DND-41 (cell line): ENCODE measurements around the gene AP2M1.

Source experiments
- ATAC-seq: fragments of 200-7000 bp; cut with Tn5 transposase; 3 replicates; pipeline ENCODE4 v1.9.1; 2021; ENCODE audit warnings: low read depth; ENCODE audit not compliant: insufficient read depth
- DNase-seq: peaks from one replicate; pipeline ENCODE4 v3.0.0-alpha.2; 2020
- H2AFZ ChIP-seq: 2 replicates; pipeline ENCODE4 v1.6.0; 2012; ENCODE audit warnings: low read depth, low read length
- H3K27ac ChIP-seq: 2 replicates; pipeline ENCODE4 v1.5.1; 2012; ENCODE audit warnings: low read length, inconsistent platforms
- H3K27me3 ChIP-seq: fragments of 200-600 bp; sonication (generic); 2 replicates; pipeline ENCODE4 v1.6.0; 2012; ENCODE audit warnings: low read length, mild to moderate bottlenecking, inconsistent platforms; ENCODE audit not compliant: insufficient read depth, poor library complexity
- H3K36me3 ChIP-seq: 2 replicates; pipeline ENCODE4 v1.5.1; 2012; ENCODE audit warnings: low read length, inconsistent platforms; ENCODE audit not compliant: insufficient read depth
- H3K4me1 ChIP-seq: 2 replicates; pipeline ENCODE4 v1.5.1; 2012; ENCODE audit warnings: mild to moderate bottlenecking, low read length; ENCODE audit not compliant: insufficient read depth
- H3K4me2 ChIP-seq: 2 replicates; pipeline ENCODE4 v1.6.0; 2012; ENCODE audit warnings: mild to moderate bottlenecking, moderate library complexity, low read length, inconsistent platforms; ENCODE audit not compliant: insufficient read depth
- H3K4me3 ChIP-seq, 2 experiments: fragments of 200-600 bp in 1 of 2; shearing (Covaris generic) in 1 of 2; 2 replicates each; pipeline ENCODE4 v1.5.1; 2012 to 2016; ENCODE audit warnings: inconsistent platforms in 2 of 2, low read length in 2 of 2, mild to moderate bottlenecking in 2 of 2, low read depth in 1 of 2, moderate library complexity in 1 of 2
- H3K79me2 ChIP-seq: 2 replicates; pipeline ENCODE4 v1.6.0; 2012; ENCODE audit warnings: low read length, inconsistent platforms; ENCODE audit not compliant: insufficient read depth
- H3K9ac ChIP-seq: 2 replicates; pipeline ENCODE4 v1.6.0; 2012; ENCODE audit warnings: low read depth, mild to moderate bottlenecking, inconsistent platforms, low read length, moderate library complexity
- H3K9me3 ChIP-seq: 2 replicates; pipeline ENCODE4 v1.5.1; 2012; ENCODE audit warnings: low read length, moderate library complexity, mild to moderate bottlenecking, inconsistent platforms; ENCODE audit not compliant: insufficient read depth, severe bottlenecking
- H4K20me1 ChIP-seq: 2 replicates; pipeline ENCODE4 v1.6.0; 2012; ENCODE audit warnings: low read length; ENCODE audit not compliant: insufficient read depth
- EZH2 ChIP-seq: IDR thresholded peaks from 3 replicates; pipeline ENCODE4 v1.6.1; 2012; ENCODE audit warnings: borderline replicate concordance, low read depth, mild to moderate bottlenecking, moderate library complexity, low read length, inconsistent platforms; ENCODE audit not compliant: severe bottlenecking
- TF ChIP-seq, protein P1 (sequence below): IDR thresholded peaks from 2 replicates; pipeline ENCODE4 v1.5.1; 2012; ENCODE audit warnings: borderline replicate concordance, low read length, moderate library complexity, mild to moderate bottlenecking; ENCODE audit not compliant: poor library complexity, severe bottlenecking; ENCODE audit errors: extremely low read depth

AP2M1 gene

DNA sequence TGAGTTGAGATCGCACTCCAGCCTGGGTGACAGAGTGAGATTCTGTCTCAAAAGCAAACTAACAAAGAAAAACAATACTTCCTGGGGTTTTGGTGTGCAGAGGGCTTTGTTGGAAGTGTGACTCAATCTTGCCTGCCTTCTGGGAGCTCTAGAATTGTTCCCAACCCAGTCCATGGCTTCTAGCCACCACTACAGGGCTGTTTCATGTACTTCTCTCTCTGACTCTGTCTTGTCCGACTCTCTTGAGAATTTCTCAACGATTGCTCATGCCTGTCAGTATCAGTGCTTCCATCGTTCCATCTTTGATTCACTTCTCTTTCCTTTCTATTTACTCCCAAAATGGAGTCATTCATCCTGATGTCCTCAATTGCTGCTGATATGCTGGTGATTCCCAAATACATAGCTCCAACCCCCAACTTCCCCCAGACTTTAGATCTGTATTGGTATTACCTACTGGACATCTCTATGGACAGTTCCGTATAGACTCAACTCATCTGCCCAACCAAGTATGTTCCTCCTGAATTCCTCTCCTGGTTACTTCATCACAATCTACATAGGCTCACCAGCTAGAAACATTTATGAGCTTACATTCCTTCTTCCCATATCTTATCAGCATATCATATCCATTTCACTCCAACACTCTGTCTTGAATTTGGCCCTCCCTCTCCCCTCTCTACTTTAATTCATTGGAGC, 1.8 kb upstream of the AP2M1 start:
- Histone ChIP-seq H3K36me3 (peaks cover 56% of the 10 kb centered on the region), H3K79me2 (peaks cover 32% of the 10 kb centered on the region), H3K27me3 (no peaks in the 10 kb centered on the region), H4K20me1 (peaks cover 7% of the 10 kb centered on the region), H3K27ac (no peak overlapping the region), H3K4me3 (no peak overlapping the region), H3K9me3 (no peaks in the 10 kb centered on the region), H3K4me1 (peaks cover 32% of the 10 kb centered on the region), H3K9ac (no peak overlapping the region), H2AFZ (no peak overlapping the region), H3K4me2 (no peak overlapping the region)
- TF ChIP-seq, protein P1, sequence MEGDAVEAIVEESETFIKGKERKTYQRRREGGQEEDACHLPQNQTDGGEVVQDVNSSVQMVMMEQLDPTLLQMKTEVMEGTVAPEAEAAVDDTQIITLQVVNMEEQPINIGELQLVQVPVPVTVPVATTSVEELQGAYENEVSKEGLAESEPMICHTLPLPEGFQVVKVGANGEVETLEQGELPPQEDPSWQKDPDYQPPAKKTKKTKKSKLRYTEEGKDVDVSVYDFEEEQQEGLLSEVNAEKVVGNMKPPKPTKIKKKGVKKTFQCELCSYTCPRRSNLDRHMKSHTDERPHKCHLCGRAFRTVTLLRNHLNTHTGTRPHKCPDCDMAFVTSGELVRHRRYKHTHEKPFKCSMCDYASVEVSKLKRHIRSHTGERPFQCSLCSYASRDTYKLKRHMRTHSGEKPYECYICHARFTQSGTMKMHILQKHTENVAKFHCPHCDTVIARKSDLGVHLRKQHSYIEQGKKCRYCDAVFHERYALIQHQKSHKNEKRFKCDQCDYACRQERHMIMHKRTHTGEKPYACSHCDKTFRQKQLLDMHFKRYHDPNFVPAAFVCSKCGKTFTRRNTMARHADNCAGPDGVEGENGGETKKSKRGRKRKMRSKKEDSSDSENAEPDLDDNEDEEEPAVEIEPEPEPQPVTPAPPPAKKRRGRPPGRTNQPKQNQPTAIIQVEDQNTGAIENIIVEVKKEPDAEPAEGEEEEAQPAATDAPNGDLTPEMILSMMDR: no peak
- no peak for TF ChIP-seq EZH2
- DNase-seq (no peak), ATAC-seq (no peak)

DNA sequence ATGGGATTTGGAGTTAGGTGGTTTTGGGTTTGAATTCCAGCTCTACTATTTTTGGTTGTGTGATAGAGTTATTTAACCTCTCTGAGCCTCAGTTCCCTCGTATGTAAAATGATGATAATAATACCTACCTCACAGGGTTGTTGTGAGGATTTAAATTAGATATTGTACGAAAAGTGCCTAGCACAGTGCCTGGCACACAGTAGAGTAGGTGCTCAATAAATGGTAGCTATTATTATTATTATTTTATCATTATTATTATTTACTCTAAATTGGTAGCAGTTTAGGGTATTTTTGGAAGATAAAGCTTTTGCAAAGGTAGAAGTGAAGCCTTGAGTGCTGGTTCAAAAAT, 1.3 kb upstream of the AP2M1 start:
- Histone ChIP-seq H3K4me3 (no peak overlapping the region), H3K4me2 (no peak overlapping the region), H3K79me2 (peaks cover 37% of the 10 kb centered on the region), H3K36me3 (peaks cover 56% of the 10 kb centered on the region), H3K9ac (no peak overlapping the region), H4K20me1 (peaks cover 7% of the 10 kb centered on the region), H3K27ac (no peak overlapping the region), H3K4me1 (peaks cover 34% of the 10 kb centered on the region), H2AFZ (no peak overlapping the region), H3K9me3 (no peaks in the 10 kb centered on the region), H3K27me3 (no peaks in the 10 kb centered on the region)
- TF ChIP-seq EZH2: no peak
- TF ChIP-seq, protein P1: no peak
- DNase-seq (no peak), ATAC-seq (no peak)

DNA sequence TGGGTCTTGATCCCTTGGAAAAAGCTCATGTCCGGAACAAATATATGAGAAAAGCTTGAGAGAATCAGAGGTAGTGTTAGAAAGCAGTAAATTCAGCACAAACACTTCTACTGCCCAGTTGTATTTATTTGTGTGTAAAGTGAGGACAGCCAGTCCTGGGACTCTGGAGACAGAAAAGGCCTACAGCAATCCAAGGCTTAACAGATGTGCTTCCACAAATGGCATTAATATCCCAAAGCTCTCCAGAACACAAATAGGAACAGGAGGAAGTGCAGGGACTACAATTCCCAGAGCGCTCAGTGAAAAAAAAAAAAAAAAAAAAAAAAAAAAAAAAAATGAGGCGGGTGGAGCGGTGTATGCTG, 390 bp upstream of the AP2M1 start:
- peak overlapping the region; percentile 34 for H3K9ac ChIP-seq
- peaks cover 34% of the 10 kb centered on the region for H3K4me1 ChIP-seq
- H2AFZ ChIP-seq: peak overlapping the region; percentile 57
- peak overlapping the region; percentile 61 for H3K27ac ChIP-seq
- H3K4me2 ChIP-seq: peak overlapping the region; percentile 63
- H3K36me3 ChIP-seq: peaks cover 56% of the 10 kb centered on the region
- ATAC-seq: no peak
- no peaks in the 10 kb centered on the region for H3K9me3 ChIP-seq
- H3K79me2 ChIP-seq: peaks cover 45% of the 10 kb centered on the region
- DNase-seq: no peak
- H3K27me3 ChIP-seq: no peaks in the 10 kb centered on the region
- peak overlapping the region in 1 of 2 experiments; percentile 47; a peak in 2 of 4 replicates for H3K4me3 ChIP-seq
- H4K20me1 ChIP-seq: peaks cover 7% of the 10 kb centered on the region
- TF ChIP-seq, protein P1: no peak
- TF ChIP-seq EZH2: no peak

DNA sequence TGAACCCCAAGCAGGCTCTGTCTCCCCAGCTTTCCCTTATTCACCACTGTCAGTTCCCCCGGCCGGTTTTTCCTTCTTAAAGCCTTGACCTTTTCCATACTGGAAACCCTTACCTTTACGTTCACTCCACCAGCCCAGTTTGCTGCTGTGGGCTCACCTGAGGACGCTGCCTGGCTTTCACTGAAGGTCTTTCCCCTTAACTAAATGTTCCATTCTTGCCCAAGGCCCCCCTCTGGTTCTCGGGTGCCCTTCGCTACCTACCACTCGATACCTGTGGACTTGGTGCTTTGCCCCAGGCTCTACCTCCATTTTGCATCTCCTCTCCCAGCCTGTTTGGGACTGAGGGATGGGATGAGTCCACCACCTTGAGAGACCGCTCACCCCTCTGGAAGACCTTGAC, 851 bp downstream of the AP2M1 start:
- Histone ChIP-seq H3K4me1 (peaks cover 34% of the 10 kb centered on the region), H3K4me2 (peak overlapping the region; percentile 97), H3K79me2 (peaks cover 45% of the 10 kb centered on the region), H3K9ac (peak overlapping the region; percentile 96), H3K27me3 (no peaks in the 10 kb centered on the region), H3K27ac (peak overlapping the region; percentile 88), H2AFZ (peak overlapping the region; percentile 96), H3K4me3 (peak overlapping the region; percentile 93 to 98; a peak in 3 of 4 replicates), H3K9me3 (no peaks in the 10 kb centered on the region), H3K36me3 (peaks cover 61% of the 10 kb centered on the region), H4K20me1 (peaks cover 7% of the 10 kb centered on the region)
- ATAC-seq (no peak), DNase-seq (no peak)
- TF ChIP-seq EZH2: no peak
- TF ChIP-seq, protein P1: no peak
